Liver (tissue), 3 donors: ENCODE results near the gene AKT3.

Source experiments
- CTCF ChIP-seq: fragments of 150-350 bp; IDR thresholded peaks from 2 replicates; pipeline ENCODE4 v1.5.1; 2017; ENCODE audit warnings: improper control_type of control experiment, low read depth, low read length; ENCODE audit not compliant: missing input control
- GABPA ChIP-seq, 2 donors: IDR thresholded peaks in 1 of 2; conservative IDR thresholded peaks in 1 of 2; 2 replicates each; pipeline ENCODE4 v1.6.1; 2016; ENCODE audit warnings: antibody characterized with exemption in 2 of 2, mild to moderate bottlenecking in 1 of 2, moderate library complexity in 1 of 2
- MAX ChIP-seq: IDR thresholded peaks from 2 replicates; pipeline ENCODE4 v1.6.1; 2016; ENCODE audit warnings: antibody characterized with exemption
- RXRA ChIP-seq, 2 donors: IDR thresholded peaks; 2 replicates each; pipeline ENCODE4 v1.6.1; 2017 to 2018; ENCODE audit warnings: antibody characterized with exemption in 2 of 2, mild to moderate bottlenecking in 1 of 2
- SP1 ChIP-seq: IDR thresholded peaks from 2 replicates; pipeline ENCODE4 v1.6.1; 2018; ENCODE audit warnings: antibody characterized with exemption, mild to moderate bottlenecking
- YY1 ChIP-seq: IDR thresholded peaks from 2 replicates; pipeline ENCODE4 v1.6.1; 2016; ENCODE audit warnings: antibody characterized with exemption, mild to moderate bottlenecking
- donor health status: healthy.
- donor health status: healthy.

GRCh38 chr1:243554686-243555085 is 295.4 kb downstream of the AKT3 start:
- no peak for TF ChIP-seq CTCF
- no peak for TF ChIP-seq YY1
- TF ChIP-seq MAX, result no peak
- no peak for TF ChIP-seq GABPA (IDR thresholded peaks at IDR 0.05 in 1 of 2, conservative IDR thresholded peaks at IDR 0.05 in 1 of 2)
- no peak for TF ChIP-seq RXRA (IDR thresholded peaks at IDR 0.05)
- TF ChIP-seq SP1, result no peak
